NCI-H2227 (cell line): ENCODE data around the gene APH1B.
"Not testable (repeated sequence)": the region's sequence is repeated elsewhere in the genome, so short reads cannot be mapped to it uniquely, and the experiment has no call there.

Source experiments
- DNase-seq: peaks from one replicate; lab custom pipeline; 2025; ENCODE audit not compliant: unreplicated experiment; lab: John Stamatoyannopoulos, UW

APH1B gene

DNA sequence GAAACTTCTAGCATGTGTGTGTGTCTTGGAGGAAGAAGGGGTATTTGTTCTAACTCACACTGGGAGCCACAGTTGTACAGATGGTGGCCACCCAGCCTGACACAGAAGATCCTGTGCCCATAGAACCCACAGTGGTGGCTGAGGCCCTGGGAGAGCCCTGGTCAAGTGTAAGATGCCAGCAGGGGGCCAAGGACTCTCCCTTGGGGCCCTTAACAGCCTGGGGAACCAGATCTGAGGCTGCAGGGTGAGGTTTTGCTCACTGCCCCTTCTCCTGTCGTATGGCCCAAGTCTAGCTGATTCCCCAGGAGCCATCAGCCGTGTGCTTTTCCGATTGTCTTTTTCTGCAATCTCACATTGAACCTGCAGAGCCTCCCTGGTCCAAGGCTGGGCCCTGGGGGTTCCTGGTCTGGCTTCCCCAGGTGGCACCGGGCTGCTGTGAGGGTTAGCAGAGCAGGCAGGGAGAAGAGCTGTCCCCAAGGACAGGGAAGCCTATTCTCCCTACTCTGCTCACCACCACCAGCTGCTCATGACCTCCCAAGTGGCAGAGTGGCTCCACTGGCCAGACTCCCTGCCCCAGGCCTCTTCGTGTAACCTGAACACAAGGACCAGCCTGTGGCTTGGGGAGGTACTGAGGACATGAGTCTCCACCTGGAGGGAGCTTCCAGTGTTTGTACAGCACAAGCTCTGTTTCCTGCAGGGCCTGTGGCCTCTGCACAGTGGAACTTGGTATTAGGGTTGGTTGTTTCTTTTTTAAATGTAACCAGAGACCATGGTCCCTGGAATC lies 52.4 kb downstream of the APH1B start:
- DNase-seq = no peak

DNA sequence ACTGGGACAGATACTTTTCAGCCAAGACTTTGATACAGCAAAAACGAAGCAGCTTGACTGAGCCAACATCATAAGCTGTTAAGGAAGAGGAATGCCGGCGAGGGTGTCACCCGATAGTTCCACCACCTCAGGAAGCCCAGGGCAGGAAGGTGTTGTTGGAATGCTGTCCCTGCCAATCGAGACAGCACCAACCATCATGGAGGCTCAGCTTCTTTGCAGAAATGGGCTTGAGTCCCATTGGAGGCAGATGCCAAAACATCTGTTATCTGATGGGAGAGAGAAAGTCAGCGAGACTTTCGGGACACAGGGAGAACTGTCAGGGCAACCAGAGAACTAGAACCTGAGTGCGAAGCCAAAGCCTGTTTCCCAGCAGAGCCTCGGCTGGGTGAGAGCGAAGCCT lies 53.5 kb downstream of the APH1B start:
- DNase-seq = no peak

DNA sequence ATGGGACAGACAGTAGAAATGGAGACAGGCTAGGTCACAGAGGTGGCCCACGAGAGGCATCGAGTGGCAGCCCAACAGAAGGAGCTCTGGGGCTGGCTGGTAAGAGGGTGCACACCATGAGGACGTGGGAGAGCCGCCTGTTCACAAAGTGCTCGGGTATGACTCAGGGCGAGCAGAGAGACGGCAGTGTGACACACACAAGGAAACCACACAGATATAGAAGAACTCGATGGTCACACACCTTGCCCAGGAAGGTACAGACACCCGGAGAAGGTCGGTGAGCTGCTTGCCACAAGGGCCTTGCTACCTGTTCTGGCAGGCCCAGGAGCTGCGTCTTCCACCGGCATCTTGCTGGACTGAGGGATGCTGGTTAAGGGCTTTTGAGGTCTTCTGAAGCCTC lies 54.1 kb downstream of the APH1B start:
- no peak for DNase-seq

DNA sequence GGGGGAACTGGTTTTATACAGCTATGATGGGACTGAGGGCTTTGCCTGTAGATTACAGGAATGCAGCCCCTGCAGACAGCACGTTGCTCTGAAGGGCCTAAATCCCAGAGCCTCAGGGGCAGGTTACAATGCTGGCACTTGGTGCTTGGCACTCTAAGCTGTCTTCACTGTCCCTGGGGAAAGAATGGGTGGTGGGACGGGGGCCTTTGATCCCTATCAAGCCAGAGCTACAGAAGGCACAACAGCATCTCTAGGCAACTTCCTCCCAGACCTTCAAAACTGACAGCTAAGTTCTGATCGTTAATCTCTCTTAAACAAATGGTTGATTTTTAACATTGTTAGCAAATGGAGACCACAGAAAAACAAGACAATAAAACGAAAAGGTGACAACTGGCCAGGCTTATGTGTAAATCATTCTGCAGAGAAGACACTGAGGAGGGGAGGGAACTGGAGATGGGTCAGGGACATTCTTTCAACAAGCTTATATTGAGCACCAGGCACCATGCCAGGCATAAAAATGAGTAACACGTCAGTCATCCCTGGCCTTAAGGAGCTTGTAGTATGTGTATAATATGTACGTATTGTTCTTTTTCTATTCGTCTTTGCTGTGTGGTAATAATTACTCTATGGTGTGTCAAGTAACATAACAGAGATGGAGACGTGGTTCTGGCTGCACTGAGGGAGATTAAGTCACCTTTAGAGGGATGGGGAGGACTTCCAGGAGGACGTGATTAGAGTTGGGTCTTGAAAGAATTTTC lies 55.1 kb downstream of the APH1B start:
- no peak for DNase-seq

DNA sequence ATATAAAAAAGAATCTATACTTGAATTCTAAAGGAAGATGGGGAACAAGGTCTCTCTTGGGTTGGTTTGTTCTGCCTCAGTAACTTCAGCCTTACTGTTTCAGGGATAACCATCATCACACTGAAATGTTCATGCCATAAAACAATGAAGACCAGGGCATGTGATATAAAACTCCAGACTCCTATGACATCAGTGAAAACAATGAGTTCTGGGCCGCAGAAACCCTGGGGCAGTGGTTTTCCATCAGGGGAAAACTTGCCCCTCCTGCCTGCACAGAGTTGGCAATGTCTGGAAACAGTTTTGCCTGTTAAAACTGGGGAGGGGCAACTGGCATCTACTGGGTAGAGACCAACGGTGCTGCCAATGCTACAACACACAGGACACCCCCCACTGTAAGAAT lies 57.4 kb downstream of the APH1B start:
- no peak for DNase-seq

DNA sequence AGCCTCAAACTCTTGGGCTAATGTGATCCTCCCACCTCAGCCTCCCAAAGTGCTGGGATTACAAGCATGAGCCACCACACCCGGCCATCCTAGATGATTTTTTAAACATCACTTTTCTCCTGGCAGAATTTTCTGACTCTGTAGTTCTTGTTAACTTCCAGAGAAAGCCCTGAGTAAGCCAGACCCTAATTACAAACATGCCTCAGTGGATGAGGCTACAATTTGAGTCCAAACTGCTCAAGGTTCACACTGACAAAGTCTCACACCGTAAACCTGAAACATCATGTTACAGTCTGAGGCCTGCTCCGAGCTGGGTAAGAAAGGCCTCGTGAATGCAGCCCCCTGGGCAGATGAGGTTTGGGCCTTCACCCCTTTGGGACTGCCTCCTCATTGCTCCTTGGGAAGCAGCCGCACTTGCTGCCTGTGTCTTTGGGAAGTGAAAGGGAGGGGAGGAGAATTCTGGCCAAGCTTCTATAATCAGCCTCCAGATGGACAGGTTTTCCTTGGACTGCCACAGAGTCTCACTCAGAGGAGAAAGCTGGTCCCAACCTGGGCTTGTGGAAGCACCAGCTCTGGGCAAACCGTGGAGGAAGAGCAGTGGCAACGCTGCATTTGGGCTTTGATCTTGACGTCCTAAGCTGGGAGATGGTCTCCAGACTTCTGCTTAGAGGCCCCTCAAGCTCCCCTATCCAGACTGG lies 58.3 kb downstream of the APH1B start:
- DNase-seq = no peak

DNA sequence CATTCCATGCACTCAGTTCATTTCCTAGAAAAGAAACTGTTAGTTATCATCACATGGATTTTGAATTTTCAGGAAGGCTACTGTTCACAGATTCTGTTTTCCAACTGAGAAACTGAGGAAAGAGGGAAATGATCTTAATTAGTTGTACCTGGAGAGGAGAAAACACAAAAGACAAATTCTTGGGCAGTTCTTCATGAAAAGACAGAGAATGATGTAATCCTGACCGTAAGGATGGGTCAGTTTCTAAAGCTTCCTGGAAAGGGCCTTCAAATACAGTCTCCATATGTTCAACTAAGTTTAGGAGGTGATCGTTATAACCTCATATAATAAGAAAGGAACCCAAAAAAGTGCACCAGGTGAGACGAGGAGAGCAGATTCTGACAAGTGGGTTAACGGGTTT lies 59.6 kb downstream of the APH1B start:
- no peak for DNase-seq

DNA sequence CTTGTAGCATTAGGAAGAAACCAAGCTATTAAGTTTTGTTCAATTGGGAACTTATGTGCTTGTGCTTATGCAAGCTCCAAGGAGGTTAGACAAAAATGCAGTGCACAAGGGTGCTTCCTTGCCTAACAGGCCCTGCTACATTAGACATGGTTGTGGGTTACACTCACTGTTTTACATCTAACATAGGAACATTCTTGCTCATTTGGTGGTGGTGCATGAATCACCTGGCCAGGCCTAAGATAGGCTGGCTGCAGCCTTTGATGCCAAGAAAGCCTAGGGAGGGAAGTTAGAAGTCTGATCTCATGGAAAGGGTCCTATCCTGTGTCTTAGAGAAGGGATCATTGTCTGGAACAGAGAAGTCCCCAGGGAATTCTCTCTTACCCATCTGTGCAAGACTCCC lies 60.8 kb downstream of the APH1B start:
- no peak for DNase-seq

DNA sequence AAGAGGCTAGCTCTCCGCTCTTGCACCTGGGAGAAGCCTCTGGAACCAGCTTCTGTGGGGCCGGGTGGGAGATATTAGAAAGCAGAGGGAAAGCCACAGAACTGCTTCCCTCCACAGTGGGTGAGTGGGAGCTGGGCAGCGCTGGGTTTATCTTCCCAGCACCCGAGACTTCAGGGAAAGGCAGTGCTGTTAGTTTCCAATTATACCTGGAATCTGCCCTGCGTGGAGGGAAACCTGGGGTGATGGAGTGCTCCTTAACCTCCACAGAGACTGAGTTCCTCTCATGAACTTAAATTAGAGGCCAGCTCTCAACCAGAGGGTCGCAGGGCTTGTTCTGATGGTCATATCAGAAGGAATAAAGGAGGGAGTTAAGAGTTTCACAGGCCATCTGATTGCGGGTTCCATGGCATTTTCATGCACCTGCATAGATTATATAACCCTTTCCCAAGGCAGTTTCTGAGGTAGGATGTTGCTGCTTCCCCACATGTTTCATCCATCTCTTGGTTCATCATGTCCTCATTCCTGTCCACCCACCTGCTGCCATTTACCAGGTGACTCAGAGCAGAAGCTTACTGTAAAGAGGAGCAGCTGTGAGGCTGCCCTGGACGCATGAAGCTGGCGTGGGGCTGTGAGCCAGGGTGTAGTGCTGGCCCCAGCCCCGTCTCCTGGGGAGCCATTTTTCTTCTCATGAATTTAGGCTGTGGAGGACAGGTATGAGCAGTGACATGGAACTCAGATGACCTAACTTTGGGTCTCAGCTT lies 61.8 kb downstream of the APH1B start:
- no peak for DNase-seq

DNA sequence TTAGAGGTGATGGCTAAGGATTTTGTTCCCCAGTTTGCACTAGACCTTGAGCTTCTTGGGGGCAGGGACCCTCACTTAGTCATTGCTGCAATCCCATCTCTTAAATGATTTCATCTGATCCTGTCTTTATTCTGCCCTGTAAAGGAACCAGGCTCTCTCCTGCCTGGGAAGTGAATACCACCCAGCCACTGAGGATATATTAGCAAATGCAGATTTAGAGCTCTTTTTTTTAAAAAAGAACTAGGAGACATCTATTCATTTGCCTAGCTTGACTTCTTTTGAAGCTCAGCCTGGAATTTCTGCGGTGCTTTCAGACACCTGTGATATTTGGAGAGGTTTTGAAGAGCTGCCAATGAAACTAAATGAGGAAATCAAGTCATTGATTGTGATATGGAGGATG lies 62.4 kb downstream of the APH1B start:
- DNase-seq = no peak

DNA sequence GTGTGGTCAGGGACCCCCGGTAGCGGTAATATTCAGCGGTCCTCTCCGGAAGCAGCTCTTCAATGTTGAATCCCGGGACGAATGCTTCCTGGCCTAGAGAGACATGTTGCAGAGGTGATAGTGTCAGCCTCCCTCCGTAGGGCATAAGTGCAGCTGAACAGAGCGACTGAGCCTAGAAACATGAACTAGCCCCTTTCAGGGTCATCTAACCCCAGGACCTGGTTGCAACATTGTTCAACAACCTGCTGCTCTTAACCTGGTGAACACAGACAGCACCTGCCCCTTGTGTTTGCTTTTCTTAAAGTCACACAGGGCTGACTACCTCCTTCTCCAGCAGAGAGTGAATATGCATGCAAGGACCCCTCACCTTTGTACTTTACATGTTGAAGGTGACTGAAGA lies 62.9 kb downstream of the APH1B start:
- DNase-seq = no peak

DNA sequence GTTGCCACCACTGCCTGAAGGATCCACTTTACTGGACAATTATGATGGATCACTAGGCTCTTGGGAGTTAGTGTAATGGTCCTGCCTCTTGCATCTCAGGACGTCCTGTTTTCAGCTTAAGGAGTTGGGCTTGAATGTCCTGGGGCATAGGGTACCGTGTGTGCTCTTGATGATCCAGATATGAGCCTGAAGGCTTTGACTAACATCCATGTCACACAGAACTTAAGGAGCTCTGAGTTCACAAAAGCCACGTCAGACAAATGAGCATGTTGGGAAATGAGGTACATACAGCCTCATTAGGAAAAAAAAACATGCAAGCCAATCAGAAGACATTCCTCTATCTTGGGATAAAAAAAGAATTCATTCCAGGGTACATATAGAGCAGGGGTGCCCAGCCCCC lies 63.5 kb downstream of the APH1B start:
- DNase-seq = no peak

DNA sequence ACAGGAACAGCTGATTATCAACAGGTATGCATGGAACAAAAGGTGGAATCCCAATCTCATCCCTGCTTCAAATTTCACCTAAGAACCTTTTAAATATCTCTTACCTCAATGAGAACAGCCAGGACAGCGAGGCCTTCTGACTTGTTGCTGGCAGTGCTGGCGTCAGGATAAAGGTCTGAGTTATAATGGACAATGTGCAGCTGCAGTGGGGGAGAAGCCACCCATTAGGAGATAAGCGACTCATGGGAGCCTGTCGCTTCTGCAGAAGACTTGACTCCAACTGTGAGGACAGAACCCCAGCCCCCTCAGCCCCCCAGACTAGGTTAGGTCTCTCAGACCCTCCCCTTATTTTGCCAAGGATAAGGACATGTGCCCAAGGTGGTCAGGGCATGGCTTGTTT lies 64.5 kb downstream of the APH1B start:
- no peak for DNase-seq

DNA sequence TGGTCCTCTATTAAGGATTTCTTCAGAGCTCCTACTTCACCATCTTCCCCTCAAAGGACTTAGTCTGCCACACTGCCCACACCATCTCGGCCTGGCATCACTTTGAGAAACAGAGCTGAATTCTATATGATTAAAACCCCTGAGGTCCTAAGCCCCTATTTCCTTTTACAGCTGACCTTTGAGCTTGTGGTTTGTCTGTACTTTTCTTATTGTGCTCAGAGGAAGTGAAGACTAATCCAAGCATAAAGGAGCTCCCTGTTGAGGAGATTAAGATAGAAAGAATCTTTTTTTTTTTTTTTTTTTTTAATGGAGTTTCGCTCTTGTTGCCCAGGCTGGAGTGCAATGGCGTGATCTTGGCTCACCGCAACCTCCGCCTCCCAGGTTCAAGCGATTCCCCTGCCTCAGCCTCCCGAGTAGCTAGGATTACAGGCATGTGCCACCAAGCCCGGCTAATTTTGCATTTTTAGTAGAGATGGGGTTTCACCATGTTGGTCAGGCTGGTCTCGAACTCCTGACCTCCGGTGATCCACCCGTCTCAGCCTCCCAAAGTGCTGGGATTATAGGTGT lies 65.7 kb downstream of the APH1B start:
- DNase-seq = not testable (repeated sequence)

DNA sequence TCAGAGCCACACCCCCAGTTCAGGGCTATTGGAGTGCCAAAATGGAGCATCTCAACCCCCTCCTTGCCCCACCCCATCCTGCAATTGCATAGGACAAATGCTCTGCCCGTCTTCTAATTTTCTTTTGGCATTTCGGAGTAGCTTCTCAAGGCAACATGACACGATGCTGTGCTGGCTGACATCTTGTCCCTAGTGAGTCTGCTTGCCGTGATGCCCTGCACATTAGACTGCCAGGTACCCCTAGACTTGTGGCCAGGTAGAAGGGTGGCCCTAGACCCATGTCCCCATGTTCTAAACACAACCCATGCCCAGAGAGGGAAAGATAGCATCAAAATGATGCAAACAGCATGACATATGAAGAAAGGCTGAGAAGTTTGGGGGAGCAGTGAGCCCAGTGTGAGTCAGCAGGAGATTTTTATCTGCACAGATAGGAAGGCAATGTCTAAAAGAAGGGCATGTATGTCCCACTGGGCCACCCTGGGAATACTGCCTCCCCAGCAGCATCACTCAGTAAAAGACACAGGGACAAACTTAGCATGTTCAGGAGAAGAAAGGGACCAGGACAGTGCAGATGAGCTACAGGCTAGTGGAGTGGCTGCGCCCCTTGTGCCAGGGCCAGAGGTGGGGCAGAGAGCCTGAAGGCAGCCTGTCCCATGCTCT lies 67.5 kb downstream of the APH1B start:
- DNase-seq = no peak

DNA sequence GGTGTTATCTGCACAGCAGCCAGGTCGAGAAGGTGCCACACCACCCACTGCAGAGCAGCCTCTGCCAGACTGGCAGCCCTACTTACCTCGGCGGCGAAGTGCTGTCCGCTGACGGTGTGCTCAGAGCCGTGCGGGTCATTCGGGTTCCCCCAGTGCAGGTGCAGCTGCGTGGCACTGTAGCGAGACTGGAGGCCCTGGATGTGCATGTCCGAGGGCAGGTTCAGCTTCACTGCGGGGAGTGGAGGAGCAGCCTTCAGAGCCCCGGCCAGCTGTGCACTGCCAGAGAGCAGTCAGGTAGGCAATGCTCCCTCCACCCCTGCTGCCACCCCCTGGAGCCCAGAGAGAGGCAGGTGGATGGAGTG lies 68.0 kb downstream of the APH1B start:
- no peak for DNase-seq

DNA sequence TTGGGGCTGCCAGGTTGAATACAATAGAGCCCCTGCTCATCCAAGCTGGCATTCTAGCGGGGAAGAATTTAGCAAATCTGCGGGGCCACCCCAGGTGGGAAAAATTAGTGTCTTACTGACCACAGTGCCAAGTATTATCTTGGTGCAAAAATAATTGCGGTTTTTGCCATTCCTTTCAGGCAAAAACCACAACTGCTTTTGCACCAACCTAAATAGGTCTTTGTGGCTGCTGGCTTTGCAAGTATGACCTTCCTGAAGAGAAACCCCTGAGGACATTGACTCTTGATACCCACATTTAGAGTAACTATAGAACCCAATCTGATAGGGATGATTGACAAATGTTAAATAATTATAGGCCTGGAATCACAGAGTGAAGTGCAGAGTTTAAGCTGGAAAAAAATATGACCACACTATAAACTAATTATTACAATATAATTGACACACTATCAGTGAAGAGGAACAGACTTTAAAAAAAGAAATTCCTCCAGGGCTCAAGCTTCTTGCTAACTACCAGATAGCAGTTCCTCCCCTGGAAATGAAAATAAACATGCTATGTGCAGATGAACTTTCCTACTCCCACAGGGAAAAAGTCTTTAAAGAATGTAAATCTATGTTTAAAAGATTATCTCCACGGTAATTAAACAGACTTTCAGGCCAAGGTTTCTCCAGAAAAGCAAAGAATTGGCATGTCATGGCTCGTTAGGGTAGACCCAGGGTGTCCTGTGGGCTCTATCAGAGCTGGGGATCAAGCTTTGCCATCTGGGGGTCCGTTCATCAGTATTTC lies 69.9 kb downstream of the APH1B start:
- no peak for DNase-seq

DNA sequence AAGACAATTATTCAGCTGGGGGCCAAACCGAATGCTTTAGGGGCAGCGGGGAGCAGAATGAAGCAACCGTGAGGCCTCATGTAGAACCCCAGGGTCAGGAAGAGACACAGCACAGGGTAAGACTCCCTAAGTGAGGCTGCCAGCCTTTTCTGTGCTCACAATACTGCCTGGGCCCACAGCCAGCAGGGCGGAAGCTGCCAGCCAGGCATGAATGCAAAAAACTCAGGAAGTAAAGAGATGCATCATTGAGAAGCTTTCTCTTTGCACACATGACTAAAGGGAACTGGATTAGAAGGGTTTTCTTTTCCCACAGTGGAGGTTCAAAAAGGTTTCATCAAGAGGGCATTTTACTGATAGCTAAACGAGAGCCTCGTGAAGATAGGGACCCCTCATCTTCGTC lies 71.0 kb downstream of the APH1B start:
- no peak for DNase-seq

DNA sequence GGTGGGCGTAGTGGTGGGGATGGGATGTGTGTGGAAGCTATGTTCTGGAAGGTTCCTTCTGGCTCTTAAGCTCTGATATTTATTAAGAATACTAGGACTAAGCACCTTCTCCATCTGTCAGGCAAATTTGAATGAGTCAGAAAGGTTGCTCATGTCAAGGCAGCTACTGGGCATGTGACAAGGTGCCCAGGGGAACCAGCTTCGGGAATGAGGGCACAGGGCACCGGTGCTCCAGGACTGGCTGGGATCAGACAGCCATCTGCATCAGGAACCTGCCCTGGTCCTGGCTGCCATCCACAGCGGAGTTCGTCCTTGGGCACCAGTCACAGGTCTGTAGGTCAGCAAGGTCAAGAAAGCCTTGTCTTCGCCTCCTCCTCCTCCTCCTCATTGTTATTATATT lies 71.8 kb downstream of the APH1B start:
- DNase-seq = no peak

DNA sequence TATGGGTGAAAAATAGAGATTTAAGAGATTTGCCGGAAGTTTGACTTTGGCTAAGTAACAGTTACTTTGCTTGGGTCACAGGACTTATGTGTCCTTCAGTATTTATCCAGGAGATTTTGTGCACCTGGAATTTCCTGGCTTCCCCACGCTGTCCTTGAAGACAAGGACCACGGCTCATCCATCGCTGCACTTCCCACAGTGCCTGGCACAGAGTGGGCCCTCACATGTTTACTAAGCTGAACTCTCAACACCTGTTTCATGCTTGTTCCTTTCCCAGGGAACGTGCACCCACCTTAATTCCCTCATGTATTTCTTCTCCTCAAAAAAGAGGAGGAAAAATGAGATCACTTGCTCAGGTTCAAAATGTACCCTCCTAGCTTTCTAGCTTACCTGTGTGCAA lies 72.2 kb downstream of the APH1B start:
- DNase-seq = no peak
